T-cell (primary cell): Measurements from ENCODE around the gene SCN2B. TPM values are rescaled to one million over a fixed set of nuclear protein-coding genes. Genes with fewer than 3 reads are reported as not detected.

Experiments
- ATAC-seq, 4 experiments: fragments of 200-7000 bp in 3 of 4; fragments of 150-1000 bp in 1 of 4; cut with Tn5 transposase; replicated peaks in 1 of 4; 1 replicate in 3 of 4; 2 replicates in 1 of 4; pipeline ENCODE4 v1.10.0; 2021; ENCODE audit warnings: moderate library complexity in 3 of 4, mild to moderate bottlenecking in 2 of 4, moderate number of reproducible peaks in 1 of 4
- CTCF ChIA-PET, 2 donors: fragments of 300-600 bp; sonication (Branson Sonifier 250); formaldehyde crosslinking; loops; one replicate each; lab custom pipeline; 2022; ENCODE audit warnings: antibody characterized with exemption in 2 of 2; lab: Charles Lee
- POLR2A ChIA-PET, 2 donors: fragments of 300-600 bp; sonication (Branson Sonifier 250); formaldehyde crosslinking; loops; one replicate each; lab custom pipeline; 2022; ENCODE audit warnings: antibody characterized with exemption in 2 of 2; lab: Charles Lee
- DNase-seq, 35 experiments: peaks; one replicate each; pipeline versions ENCODE4 v3.0.0 to v3.0.0-alpha.2; 2013 to 2023
- H3K27ac ChIP-seq: one replicate; pipeline ENCODE4 v1.5.1; 2013; ENCODE audit warnings: low read length
- H3K27me3 ChIP-seq, 2 experiments: replicated peaks in 1 of 2; 1 replicate in 1 of 2; 2 replicates in 1 of 2; pipeline versions ENCODE4 v1.6.1 to v1.7.0; 2013; ENCODE audit warnings: low read length in 1 of 2, mixed read lengths in 1 of 2; ENCODE audit not compliant: control insufficient read depth in 2 of 2, insufficient read depth in 2 of 2; ENCODE audit errors: extremely low read depth in 1 of 2
- H3K36me3 ChIP-seq, 2 donors: 1 replicate in 1 of 2; 2 replicates in 1 of 2; pipeline versions ENCODE4 v1.6.1 to v1.7.0; 2013; ENCODE audit warnings: low read length in 1 of 2; ENCODE audit not compliant: control insufficient read depth in 2 of 2, insufficient read depth in 1 of 2; ENCODE audit errors: extremely low read depth in 1 of 2
- H3K4me1 ChIP-seq, 2 experiments: 1 replicate in 1 of 2; 2 replicates in 1 of 2; pipeline versions ENCODE4 v1.6.1 to v1.7.0; 2013; ENCODE audit warnings: low read length in 2 of 2, mixed read lengths in 1 of 2; ENCODE audit not compliant: insufficient read depth in 2 of 2, control insufficient read depth in 1 of 2; ENCODE audit errors: extremely low read depth in 1 of 2
- H3K4me3 ChIP-seq, 2 donors: 1 replicate in 1 of 2; 2 replicates in 1 of 2; pipeline versions ENCODE4 v1.5.1 to v1.7.0; 2013; ENCODE audit warnings: mild to moderate bottlenecking in 2 of 2, low read length in 1 of 2, moderate library complexity in 1 of 2; ENCODE audit not compliant: control insufficient read depth in 1 of 2; ENCODE audit errors: extremely low read depth in 1 of 2
- H3K9me3 ChIP-seq: 2 replicates; pipeline ENCODE4 v1.7.0; 2013
- H3K27ac Mint-ChIP-seq, 2 donors: one replicate each; pipeline ENCODE4 v1.8.0; 2020 to 2021; ENCODE audit warnings: mild to moderate bottlenecking in 2 of 2, mixed read lengths in 2 of 2
- H3K27me3 Mint-ChIP-seq, 2 donors: one replicate each; pipeline ENCODE4 v1.8.0; 2021 to 2022; ENCODE audit warnings: mixed read lengths in 2 of 2
- H3K36me3 Mint-ChIP-seq: one replicate; pipeline ENCODE4 v1.8.0; 2021; ENCODE audit warnings: mixed read lengths
- H3K4me1 Mint-ChIP-seq, 3 donors: one replicate each; pipeline ENCODE4 v1.8.0; 2020 to 2022; ENCODE audit warnings: mixed read lengths in 3 of 3, mild to moderate bottlenecking in 1 of 3
- H3K4me3 Mint-ChIP-seq, 3 donors: one replicate each; pipeline ENCODE4 v1.8.0; 2020 to 2022; ENCODE audit warnings: mild to moderate bottlenecking in 3 of 3, mixed read lengths in 3 of 3, moderate library complexity in 3 of 3
- H3K9me3 Mint-ChIP-seq, 3 donors: one replicate each; pipeline ENCODE4 v1.8.0; 2020 to 2022; ENCODE audit warnings: mixed read lengths in 3 of 3
- WGBS: methylation state at CpG from one replicate; pipeline ENCODE4 v1.1.5; 2013; ENCODE audit warnings: missing lambda C conversion rate; ENCODE audit not compliant: insufficient coverage; 5-methylcytosine and 5-hydroxymethylcytosine counted together
- total RNA-seq, 35 experiments: library from RNA in 6 of 35; stranded (reverse) in 6 of 35; fragments of 120-200 nt in 1 of 35; gene quantifications; one replicate each; pipeline versions ENCODE4 v1.2.1 to v1.2.4 and lab custom pipeline; 2013 to 2026

SCN2B gene
- total RNA-seq, 5 donors from 2014 or later (not counting 1 experiment from before 2014, with no cell fraction given), result 0.06 TPM; not detected in 4

- 84% methylated on average over 9 of the region's 9 CpGs for WGBS
- Mint-ChIP-seq H3K27ac (no peak overlapping the region), H3K36me3 (no peaks in the 10 kb centered on the region), H3K27me3 (peaks cover 5 to 19% of the 10 kb centered on the region in 2 donors), H3K4me3 (no peak overlapping the region), H3K9me3 (no peaks in the 10 kb centered on the region), H3K4me1 (peaks cover 0 to 2% (median 2%) of the 10 kb centered on the region in 3 donors)
- ChIA-PET POLR2A (no interaction called here), CTCF (no interaction called here)
- no peaks in the 10 kb centered on the region for H3K9me3 ChIP-seq
- DNase-seq (no peak), ATAC-seq (no peak)
- H3K27me3 ChIP-seq, result peaks cover 0 to 61% of the 10 kb centered on the region in 2 experiments
- no peaks in the 10 kb centered on the region for H3K36me3 ChIP-seq
- peaks cover 0 to 9% of the 10 kb centered on the region in 2 experiments for H3K4me1 ChIP-seq
- H3K4me3 ChIP-seq, result no peak overlapping the region
- no peak overlapping the region for H3K27ac ChIP-seq
Observed at GRCh38 chr11:118170231-118170630, 6.2 kb downstream of the SCN2B start.

- CTCF ChIA-PET, result interaction anchor here in 1 of 2 donors (0.7 kb wide), 1 partner anchor 1025 kb away, joined by 4 read pairs; no protein-coding TSS in a partner anchor
- H3K4me1 Mint-ChIP-seq, result peaks cover 0 to 2% (median 2%) of the 10 kb centered on the region in 3 donors
- H3K4me3 ChIP-seq, result no peak overlapping the region
- POLR2A ChIA-PET, result no interaction called here
- H3K36me3 Mint-ChIP-seq, result no peaks in the 10 kb centered on the region
- H3K27ac Mint-ChIP-seq, result no peak overlapping the region
- no peaks in the 10 kb centered on the region for H3K9me3 Mint-ChIP-seq
- H3K9me3 ChIP-seq, result no peaks in the 10 kb centered on the region
- peaks cover 0 to 9% of the 10 kb centered on the region in 2 experiments for H3K4me1 ChIP-seq
- H3K27me3 ChIP-seq, result peaks cover 0 to 67% of the 10 kb centered on the region in 2 experiments
- 87% methylated on average over 5 of the region's 7 CpGs for WGBS
- H3K27ac ChIP-seq, result no peak overlapping the region
- no peak for DNase-seq
- no peaks in the 10 kb centered on the region for H3K36me3 ChIP-seq
- no peak for ATAC-seq
- peaks cover 5 to 21% of the 10 kb centered on the region in 2 donors for H3K27me3 Mint-ChIP-seq
- H3K4me3 Mint-ChIP-seq, result no peak overlapping the region
Observed at GRCh38 chr11:118169300-118170140, 6.9 kb downstream of the SCN2B start.

- Histone ChIP-seq H3K36me3 (no peaks in the 10 kb centered on the region), H3K4me3 (no peak overlapping the region), H3K27ac (no peak overlapping the region), H3K9me3 (no peaks in the 10 kb centered on the region), H3K27me3 (peaks cover 0 to 71% of the 10 kb centered on the region in 2 experiments), H3K4me1 (peaks cover 0 to 9% of the 10 kb centered on the region in 2 experiments)
- ChIA-PET POLR2A (no interaction called here), CTCF (no interaction called here)
- no peaks in the 10 kb centered on the region for H3K9me3 Mint-ChIP-seq
- H3K36me3 Mint-ChIP-seq, result no peaks in the 10 kb centered on the region
- no peak overlapping the region for H3K4me3 Mint-ChIP-seq
- no peak for DNase-seq
- no peak overlapping the region for H3K27ac Mint-ChIP-seq
- peaks cover 5 to 23% of the 10 kb centered on the region in 2 donors for H3K27me3 Mint-ChIP-seq
- WGBS, result no CpG with 5 or more reads among the region's 3 CpGs
- no peak for ATAC-seq
- H3K4me1 Mint-ChIP-seq, result peaks cover 0 to 2% (median 2%) of the 10 kb centered on the region in 3 donors
Observed at GRCh38 chr11:118168751-118169150, 7.7 kb downstream of the SCN2B start.

GRCh38 chr11:118168316-118168715, 8.1 kb downstream of the SCN2B start:
- no peaks in the 10 kb centered on the region for H3K36me3 Mint-ChIP-seq
- H3K27me3 Mint-ChIP-seq, result peaks cover 5 to 26% of the 10 kb centered on the region in 2 donors
- no peak overlapping the region for H3K4me3 Mint-ChIP-seq
- H3K4me1 ChIP-seq, result peaks cover 0 to 9% of the 10 kb centered on the region in 2 experiments
- H3K27ac Mint-ChIP-seq, result no peak overlapping the region
- H3K4me1 Mint-ChIP-seq, result peaks cover 0 to 2% (median 2%) of the 10 kb centered on the region in 3 donors
- no peak overlapping the region for H3K4me3 ChIP-seq
- ATAC-seq, result no peak
- no peaks in the 10 kb centered on the region for H3K9me3 ChIP-seq
- H3K36me3 ChIP-seq, result no peaks in the 10 kb centered on the region
- POLR2A ChIA-PET, result no interaction called here
- CTCF ChIA-PET, result no interaction called here
- 88% methylated on average over 8 of the region's 8 CpGs for WGBS
- DNase-seq, result no peak
- peaks cover 0 to 69% of the 10 kb centered on the region in 2 experiments for H3K27me3 ChIP-seq
- no peaks in the 10 kb centered on the region for H3K9me3 Mint-ChIP-seq
- H3K27ac ChIP-seq, result no peak overlapping the region

- Histone ChIP-seq H3K36me3 (no peaks in the 10 kb centered on the region), H3K4me1 (peaks cover 0 to 9% of the 10 kb centered on the region in 2 experiments), H3K27ac (no peak overlapping the region), H3K9me3 (no peaks in the 10 kb centered on the region), H3K4me3 (no peak overlapping the region), H3K27me3 (peaks cover 0 to 68% of the 10 kb centered on the region in 2 experiments)
- Mint-ChIP-seq H3K4me1 (peaks cover 0 to 2% (median 2%) of the 10 kb centered on the region in 3 donors), H3K36me3 (no peaks in the 10 kb centered on the region), H3K4me3 (no peak overlapping the region), H3K27ac (no peak overlapping the region), H3K9me3 (no peaks in the 10 kb centered on the region), H3K27me3 (peaks cover 5 to 26% of the 10 kb centered on the region in 2 donors)
- DNase-seq (no peak), ATAC-seq (no peak)
- POLR2A ChIA-PET, result no interaction called here
- CTCF ChIA-PET, result interaction anchor here in 1 of 2 donors (0.6 to 0.7 kb wide), 2 partner anchors 21 to 431 kb away, joined by 3 to 4 read pairs; no protein-coding TSS in a partner anchor
- WGBS, result 72% methylated on average over 6 of the region's 12 CpGs
Observed at GRCh38 chr11:118167906-118168305, 8.5 kb downstream of the SCN2B start.

GRCh38 chr11:118167253-118167652, 9.2 kb downstream of the SCN2B start:
- WGBS, result no CpG with 5 or more reads among the region's 2 CpGs
- Mint-ChIP-seq H3K27me3 (peaks cover 5 to 29% of the 10 kb centered on the region in 2 donors), H3K4me1 (peaks cover 0 to 2% (median 2%) of the 10 kb centered on the region in 3 donors), H3K27ac (no peak overlapping the region), H3K4me3 (no peak overlapping the region), H3K9me3 (no peaks in the 10 kb centered on the region), H3K36me3 (no peaks in the 10 kb centered on the region)
- no peaks in the 10 kb centered on the region for H3K9me3 ChIP-seq
- ChIA-PET POLR2A (interaction anchor here in 1 of 2 donors (0.6 kb wide), 1 partner anchor 25 kb away, joined by 3 read pairs; no protein-coding TSS in a partner anchor), CTCF (interaction anchor here in 1 of 2 donors (0.6 to 0.7 kb wide), 2 partner anchors 21 to 431 kb away, joined by 3 to 4 read pairs; no protein-coding TSS in a partner anchor)
- no peak for DNase-seq
- peaks cover 0 to 72% of the 10 kb centered on the region in 2 experiments for H3K27me3 ChIP-seq
- ATAC-seq, result no peak
- H3K36me3 ChIP-seq, result no peaks in the 10 kb centered on the region
- H3K4me1 ChIP-seq, result peaks cover 0 to 9% of the 10 kb centered on the region in 2 experiments
- no peak overlapping the region for H3K27ac ChIP-seq
- H3K4me3 ChIP-seq, result no peak overlapping the region
